NCI-H345 (cell line): Measurements from ENCODE around the gene SYNPO2.
"Not testable (repeated sequence)": the region's sequence is repeated elsewhere in the genome, so short reads cannot be mapped to it uniquely, and the experiment has no call there.

Experiments
- DNase-seq: peaks from one replicate; lab custom pipeline; 2025; lab: John Stamatoyannopoulos, UW

The SYNPO2 gene

GRCh38 chr4:119002476-119002875, 113.8 kb downstream of the SYNPO2 start:
- no peak for DNase-seq

GRCh38 chr4:119003001-119003400, 114.3 kb downstream of the SYNPO2 start:
- not testable (repeated sequence) for DNase-seq

GRCh38 chr4:119005928-119006460, 117.3 kb downstream of the SYNPO2 start:
- no peak for DNase-seq

DNA sequence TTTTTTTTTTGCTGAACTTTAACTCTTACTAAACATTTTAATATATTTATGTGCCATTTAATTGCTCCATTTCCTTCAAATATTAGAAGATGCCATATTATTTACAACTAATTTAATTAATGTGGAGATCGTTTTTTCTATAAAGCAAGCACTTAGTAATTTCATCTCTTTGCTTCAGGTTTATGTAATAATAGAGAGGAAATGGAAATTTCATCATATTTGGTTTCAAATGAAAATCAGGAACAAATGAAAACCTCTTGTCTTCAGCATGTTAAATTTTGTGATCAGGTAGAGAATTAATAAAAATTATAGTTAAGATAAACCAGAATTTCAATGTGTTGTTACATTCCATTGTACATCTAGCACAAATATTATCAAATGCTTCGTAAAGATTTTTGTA, 120.1 kb downstream of the SYNPO2 start:
- no peak for DNase-seq

DNA sequence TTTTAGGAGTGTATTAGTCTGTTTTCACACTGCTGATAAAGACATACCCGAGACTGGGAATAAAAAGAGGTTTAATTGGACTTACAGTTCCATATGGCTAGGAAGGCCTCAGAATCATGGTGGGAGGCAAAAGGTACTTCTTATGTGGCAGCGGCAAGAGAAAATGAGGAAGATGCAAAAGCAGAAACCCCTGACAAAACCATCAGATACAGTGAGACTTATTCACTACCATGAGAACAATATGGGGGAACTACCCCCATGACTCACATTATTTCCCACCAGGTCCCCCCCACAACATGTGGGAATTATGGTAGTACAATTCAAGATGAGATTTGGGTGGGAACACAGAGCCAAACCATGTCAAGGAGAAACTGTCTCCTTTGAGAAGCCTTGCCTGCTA, 121.6 kb downstream of the SYNPO2 start:
- DNase-seq, result not testable (repeated sequence)

DNA sequence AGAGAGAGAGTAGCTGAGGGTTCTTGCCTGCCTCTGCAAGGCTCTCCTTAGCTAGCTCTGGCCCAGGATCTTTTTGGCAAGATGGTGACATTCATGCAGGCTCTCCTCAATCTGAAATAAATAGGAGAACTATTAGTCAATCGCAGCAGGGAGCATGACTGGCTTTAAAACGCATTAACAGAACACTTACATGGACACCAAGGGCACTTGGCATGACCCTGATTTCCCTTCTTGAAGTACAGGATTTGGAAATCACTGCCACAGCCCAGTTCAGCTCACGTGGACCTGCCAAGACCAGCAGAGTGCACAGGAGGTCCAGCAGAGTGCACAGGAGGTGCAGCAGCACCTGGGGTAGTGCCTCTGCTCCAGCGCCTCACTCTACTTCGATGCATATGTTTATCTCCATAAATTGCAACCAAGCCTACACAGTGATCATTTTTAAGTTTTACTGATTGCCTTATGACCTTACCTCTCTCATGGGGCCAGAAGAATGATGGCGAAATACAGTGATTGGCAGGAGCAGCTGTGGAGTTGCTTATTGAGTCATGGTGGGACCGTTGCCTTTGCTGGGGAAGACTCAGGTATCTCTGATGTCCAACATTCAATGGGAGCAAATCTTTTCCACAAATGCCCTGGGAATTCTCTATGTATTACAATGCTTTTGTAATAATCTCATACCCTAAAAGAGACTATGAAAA, 122.4 kb downstream of the SYNPO2 start:
- DNase-seq, result no peak

- no peak for DNase-seq
Measured at GRCh38 chr4:119011607-119011988, 122.9 kb downstream of the SYNPO2 start.

- no peak for DNase-seq
Measured at GRCh38 chr4:119014658-119015057, 126.0 kb downstream of the SYNPO2 start.

DNA sequence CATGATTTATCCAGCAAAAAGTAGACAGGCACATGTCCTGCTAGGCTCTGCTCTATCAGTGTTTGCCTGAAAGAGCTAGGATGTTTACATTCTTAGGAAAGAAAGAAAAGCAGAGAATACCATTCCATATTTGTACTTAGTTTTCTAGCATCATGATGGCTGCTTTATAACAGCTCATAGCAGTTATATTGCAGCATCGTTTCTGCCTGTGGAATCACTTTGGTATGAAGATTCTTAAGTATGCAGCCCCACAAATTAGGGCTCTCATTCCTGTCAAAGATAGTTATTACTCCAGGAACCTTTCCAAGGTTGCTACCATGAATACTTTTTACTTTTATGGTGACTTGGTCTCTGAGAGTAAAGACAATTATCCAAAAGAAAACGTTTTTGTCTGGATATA, 128.0 kb downstream of the SYNPO2 start:
- DNase-seq, result no peak

DNA sequence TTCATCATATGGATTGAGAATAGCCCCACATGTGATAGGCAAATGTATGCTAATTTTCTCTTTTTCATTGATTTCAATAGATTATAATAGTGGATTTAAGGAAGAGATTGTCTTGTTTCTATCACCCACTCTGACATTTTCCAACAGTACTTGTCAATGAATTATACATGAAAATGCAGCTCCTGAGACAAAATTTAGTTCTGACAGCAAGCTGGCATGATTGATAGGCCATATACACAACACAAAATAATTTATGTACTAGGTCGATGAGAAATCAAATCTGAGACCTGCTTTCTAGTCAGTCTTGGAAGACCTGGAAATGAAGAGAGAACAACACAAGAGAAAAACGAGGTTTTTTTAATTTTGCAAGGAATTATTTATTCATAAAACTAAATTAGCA, 129.0 kb downstream of the SYNPO2 start:
- no peak for DNase-seq

DNA sequence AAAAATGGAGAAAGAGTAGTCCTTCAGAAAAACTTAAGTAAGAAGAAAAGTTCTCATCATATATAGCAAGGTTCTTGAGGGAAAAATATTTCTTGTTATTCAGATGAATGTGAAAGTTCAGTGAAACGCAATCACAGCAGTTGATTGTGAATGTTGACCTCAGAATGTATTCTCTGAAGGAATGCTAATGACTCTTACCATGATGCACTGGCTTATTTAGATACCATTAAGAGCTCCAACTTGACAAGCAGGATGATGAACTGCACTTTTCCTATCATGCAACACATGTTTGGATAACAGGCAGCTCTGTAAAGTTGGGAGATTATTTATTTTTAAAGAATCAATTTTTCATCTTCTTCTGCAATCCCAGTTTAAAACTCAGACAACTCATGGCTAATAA, 131.5 kb downstream of the SYNPO2 start:
- DNase-seq, result no peak

DNA sequence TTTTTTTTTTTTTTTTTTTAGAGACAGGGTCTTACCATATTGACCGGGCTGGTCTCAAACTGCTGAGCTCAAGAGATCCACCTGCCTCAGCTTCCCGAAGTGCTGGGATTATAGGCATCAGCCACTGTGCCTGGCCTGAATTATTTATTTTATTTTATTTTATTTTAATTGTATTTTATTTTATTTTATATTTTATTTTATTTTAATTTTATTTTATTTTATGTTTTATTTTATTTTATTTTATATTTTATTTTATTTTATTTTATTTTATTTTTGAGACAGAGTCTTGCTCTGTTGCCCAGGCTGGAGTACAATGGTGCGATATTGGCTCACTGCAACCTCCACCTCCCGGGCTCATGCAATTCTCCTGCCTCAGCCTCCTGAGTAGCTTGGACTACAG, 133.9 kb downstream of the SYNPO2 start:
- not testable (repeated sequence) for DNase-seq

- DNase-seq, result no peak
Measured at GRCh38 chr4:119024102-119024501, 135.4 kb downstream of the SYNPO2 start.

GRCh38 chr4:119025420-119025819, 136.8 kb downstream of the SYNPO2 start:
- DNase-seq, result no peak

- no peak for DNase-seq
Measured at GRCh38 chr4:119025916-119026661, 137.4 kb downstream of the SYNPO2 start.

GRCh38 chr4:119026662-119027444, 138.2 kb downstream of the SYNPO2 start:
- no peak for DNase-seq

- no peak for DNase-seq
Measured at GRCh38 chr4:119027811-119028210, 139.2 kb downstream of the SYNPO2 start.

DNA sequence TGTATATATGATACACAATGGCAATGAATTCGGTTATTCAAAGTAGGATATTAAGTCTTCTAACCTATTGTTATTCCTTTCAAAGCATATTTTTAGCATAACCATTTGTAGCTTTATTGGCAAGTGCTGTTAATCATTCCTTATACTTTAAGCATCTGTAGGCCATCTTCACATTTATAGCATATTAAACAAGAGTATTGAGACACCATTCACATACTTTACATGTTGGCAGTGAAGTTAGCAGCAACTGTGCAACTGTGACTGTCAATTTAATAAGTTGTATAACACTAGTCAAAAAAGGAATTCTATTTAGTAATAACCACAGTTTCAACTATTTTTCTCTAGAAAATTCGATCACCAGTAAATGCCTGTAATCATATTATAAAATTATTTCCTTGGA, 139.6 kb downstream of the SYNPO2 start:
- DNase-seq, result no peak

DNA sequence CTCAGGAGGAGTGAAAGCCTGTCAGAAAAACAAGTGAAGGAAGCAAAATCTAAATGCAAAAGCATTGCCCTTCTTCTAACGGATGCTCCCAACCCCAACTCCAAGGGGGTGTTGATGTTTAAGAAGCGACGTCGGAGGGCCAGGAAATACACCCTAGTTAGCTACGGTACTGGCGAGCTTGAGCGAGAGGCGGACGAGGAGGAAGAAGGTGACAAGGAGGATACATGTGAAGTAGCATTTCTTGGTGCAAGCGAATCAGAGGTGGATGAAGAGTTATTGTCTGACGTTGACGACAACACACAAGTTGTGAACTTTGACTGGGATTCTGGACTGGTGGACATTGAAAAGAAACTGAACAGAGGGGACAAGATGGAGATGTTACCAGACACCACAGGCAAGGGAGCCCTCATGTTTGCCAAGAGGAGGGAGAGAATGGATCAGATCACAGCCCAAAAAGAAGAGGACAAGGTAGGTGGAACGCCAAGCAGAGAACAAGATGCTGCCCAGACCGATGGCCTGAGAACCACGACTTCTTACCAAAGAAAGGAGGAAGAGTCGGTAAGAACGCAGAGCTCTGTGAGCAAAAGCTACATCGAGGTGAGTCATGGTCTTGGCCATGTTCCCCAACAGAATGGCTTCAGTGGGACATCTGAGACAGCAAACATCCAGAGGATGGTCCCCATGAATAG, 141.3 kb downstream of the SYNPO2 start:
- DNase-seq, result no peak

DNA sequence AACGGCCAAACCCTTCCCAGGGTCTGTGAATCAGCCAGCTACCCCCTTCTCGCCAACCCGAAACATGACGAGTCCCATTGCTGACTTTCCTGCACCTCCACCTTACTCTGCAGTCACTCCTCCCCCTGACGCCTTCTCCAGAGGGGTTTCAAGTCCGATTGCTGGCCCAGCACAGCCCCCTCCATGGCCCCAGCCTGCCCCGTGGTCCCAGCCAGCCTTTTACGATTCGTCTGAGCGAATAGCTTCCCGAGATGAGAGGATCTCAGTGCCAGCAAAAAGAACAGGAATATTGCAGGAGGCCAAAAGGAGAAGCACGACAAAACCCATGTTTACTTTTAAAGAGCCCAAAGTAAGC, 141.9 kb downstream of the SYNPO2 start:
- no peak for DNase-seq

GRCh38 chr4:119031218-119031617, 142.6 kb downstream of the SYNPO2 start:
- no peak for DNase-seq
